Stimulated activated CD8-positive, alpha-beta memory T cell treated with anti-CD3 and anti-CD28 coated beads, Interleukin-12 subunit alpha, Interleukin-12 subunit beta, amount 100 ng/mL, for 1 hour (primary cell): ENCODE results near the gene CEACAM21.

Experiments used
- DNase-seq: peaks from one replicate; pipeline ENCODE4 v3.0.0-alpha.2; 2020; ENCODE audit warnings: low read depth

The CEACAM21 gene

DNA sequence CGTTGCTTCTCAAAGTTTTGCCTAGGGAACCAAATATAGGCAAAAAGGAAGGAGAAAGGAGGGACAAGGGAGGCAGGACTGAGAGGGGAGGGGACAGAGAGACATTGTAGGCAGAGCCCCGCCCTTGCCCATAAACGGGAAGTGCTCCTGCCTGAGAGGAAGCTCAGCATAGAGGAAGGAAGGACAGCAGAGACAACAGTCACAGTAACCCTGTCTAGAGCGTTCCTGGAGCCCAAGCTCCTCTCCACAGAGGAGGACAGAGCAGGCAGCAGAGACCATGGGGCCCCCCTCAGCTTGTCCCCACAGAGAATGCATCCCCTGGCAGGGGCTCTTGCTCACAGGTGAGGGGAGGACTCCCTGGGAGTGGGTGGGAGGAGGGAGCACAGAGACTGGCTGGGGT lies at the start of gene CEACAM21:
CEACAM21 (plus strand) TSS at position 169 of the 400 bp plus-strand sequence; CDS start at position 278, 109 bp downstream.
- no peak for DNase-seq

DNA sequence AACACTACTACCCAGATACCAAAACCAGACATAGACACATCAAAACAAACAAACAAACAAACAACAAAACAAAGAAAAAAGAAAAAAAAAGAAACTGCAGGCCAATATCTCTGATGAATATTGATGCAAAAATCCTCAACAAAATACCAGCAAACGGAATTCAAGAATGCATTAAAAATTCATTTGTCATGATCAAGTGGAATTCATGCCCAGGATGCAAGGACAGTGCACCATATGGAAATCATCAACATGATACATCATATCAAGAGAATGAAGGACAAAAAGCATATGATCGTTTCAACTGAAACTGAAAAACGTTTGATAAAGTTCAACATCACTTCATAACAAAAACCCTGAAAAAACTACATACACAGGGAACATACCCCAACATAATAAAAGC lies 48.9 kb upstream of the CEACAM21 start:
- DNase-seq: no peak

DNA sequence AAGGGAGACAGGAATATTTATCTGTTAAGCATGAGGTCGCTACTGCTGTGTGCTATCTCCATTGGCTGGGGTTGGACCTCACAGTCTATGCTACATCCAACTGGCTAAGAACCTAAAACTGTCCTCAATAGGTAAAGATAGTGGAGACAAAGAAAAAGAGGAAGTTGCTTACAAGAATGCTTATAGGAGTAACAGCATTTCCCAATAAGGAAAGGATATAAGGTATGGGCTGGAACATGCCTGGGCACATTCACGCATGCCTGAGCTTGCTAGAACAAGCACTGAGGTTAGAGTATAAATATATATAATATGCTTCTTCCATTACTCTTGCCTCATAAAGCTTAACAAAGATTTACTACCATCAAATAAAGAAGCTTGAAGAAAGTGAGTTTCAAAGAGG lies 47.9 kb upstream of the CEACAM21 start:
- no peak for DNase-seq

DNA sequence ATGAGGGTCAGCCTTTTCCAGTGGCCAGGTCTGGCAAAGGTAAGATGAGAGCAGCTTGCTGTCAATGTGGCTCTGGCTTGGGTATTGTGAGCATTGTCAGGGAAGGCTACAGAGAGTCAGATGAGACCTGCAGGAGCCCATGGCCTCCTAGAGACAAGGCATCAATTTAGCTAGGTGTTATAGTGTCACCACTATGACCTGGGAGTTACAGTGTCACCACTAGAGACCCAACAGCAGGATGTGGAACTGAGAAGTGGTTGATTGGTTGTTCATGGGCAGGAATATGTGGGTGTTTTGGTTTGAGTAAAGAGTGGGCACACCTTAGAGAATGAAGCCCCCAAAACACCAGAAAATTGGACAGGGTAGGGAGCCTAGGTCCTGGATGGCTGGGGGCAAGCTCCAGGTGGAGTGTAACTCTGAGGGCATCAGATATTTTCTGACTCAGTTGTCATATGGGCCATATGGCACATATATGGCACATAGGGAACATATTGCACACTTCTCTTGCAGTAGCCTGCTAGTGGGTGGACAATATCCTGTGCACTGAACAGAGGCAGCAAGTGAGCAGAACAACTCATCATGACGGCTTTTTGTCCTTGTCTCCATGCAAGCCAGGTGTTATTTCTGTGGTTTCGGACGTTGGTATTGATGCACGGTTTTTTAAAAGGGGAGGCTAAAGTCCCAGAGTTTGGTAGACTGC lies 46.3 kb upstream of the CEACAM21 start:
- no peak for DNase-seq

DNA sequence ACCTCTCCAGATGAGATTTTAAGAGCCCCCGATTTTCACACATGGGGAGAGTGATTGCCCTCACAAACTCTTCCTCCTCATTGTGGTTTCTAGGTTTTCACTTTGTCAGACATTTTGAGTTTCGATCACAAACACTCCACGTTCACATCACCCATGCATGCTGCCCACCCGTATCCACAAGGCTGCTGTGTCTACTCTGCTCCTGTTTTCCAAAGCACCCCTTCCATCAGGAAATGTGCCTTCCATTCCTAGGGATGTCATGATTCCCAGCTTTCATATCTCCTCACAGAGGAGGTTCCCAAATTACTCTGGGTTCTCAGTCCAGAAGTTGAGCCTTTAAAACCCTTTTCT lies 45.8 kb upstream of the CEACAM21 start:
- no peak for DNase-seq

DNA sequence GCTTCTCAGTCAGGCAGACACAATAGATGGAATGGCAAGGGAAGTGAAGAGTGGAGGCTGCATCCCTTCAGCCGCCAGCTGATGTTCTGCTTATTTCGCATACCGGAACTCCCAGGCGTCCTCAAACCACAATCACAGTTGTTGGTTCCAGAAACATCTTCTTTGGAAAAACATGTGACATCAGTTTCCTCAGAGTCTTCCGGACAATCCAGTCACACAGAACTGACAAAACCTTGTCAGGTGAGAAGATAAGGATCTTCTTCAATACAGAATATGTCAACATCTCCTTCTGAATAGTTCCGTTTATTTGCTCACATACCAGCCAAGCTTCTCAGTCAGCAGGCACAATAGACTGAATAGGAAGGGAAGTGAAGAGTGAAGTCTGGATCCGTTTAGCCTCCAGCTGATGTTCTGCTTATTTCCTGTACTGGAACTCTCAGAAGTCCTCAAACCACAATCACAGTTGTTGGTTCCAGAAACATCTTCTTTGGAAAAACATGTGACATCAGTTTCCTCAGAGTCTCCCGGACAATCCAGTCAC lies 45.1 kb upstream of the CEACAM21 start:
- no peak for DNase-seq

DNA sequence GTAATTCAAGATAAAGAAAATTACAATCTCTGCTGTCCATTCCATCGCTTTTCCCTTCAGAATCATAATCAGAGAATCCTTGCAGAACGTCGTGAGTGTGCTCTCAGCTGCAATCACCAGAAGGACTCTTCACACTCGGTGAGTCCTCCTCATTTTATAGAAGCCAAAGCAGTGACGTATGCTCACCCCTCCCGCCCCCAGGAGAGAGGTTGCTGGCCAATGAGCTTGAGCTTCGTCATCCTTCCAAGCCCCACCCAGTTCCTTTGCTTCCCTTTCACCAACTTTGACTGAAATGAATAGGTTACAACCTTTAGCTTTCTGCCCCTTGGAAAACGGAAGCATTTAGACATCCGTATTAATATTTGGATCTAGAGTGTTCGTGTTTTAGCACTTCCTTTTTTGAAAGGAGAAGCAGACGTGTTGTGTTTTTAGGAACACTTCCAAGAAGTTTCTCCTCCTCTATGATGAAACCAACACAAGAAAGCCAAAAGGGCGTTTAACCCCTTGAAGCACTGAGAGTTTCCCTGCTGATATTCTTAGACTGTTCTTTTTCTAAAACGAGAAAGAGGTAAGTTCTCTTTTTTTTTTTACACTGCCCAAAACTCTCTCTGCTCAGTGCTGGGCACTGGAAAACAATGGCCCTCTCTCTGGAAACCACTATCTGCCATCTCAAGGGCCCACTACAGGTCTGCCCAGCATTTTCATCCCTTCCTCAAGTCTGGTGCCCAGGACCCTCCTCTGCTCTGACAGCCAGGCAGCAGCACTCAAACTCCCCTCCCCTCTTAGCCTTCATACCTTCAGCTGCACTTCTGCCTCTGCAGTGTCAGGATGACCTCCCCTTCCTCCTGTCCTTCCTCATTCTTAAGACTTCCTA lies 44.3 kb upstream of the CEACAM21 start:
- peak; percentile 56 for DNase-seq

DNA sequence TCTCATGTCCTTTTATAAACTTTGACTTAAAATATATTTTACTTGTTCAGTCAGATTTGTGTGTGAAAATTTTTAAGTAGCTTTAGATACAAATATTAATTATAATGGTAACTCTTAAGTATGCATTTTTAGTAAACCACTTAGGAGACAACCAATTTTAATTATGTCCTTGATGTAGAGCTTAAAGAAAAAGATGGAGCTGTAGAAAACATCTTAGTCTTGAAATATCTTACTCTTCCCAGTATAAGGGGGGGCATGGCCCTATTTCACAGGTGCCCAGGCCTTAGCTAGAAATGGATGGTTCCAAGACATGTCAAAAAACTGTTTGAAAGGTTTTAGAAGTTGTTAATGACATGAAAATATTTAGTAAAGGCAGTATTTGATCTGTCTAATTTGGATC lies 43.4 kb upstream of the CEACAM21 start:
- DNase-seq: no peak

DNA sequence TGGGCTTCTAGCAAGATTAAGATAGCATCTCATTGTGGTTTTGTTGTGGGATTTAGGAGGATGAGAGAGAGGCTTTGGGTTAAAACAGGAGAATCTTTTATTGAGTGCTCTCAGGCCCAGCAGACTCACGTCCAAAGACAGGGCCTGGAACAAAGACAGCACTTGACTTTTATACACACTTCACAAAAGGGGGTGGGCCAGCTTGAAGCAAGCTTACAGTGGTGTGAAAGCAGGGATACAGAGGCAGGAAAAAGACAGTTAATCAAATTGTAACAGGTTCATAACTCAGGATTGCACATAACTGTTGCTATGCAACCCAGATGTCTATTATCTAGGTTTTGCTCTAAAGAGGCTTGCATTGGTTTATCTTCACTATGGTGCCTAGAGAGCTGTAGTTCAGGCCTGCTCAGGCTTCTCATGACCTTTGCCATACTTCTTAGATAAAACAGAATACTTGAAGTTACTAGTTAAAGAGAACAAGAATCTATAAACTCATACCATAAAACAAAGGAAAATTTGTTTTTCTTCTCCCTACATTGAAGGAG lies 42.2 kb upstream of the CEACAM21 start:
- no peak for DNase-seq

DNA sequence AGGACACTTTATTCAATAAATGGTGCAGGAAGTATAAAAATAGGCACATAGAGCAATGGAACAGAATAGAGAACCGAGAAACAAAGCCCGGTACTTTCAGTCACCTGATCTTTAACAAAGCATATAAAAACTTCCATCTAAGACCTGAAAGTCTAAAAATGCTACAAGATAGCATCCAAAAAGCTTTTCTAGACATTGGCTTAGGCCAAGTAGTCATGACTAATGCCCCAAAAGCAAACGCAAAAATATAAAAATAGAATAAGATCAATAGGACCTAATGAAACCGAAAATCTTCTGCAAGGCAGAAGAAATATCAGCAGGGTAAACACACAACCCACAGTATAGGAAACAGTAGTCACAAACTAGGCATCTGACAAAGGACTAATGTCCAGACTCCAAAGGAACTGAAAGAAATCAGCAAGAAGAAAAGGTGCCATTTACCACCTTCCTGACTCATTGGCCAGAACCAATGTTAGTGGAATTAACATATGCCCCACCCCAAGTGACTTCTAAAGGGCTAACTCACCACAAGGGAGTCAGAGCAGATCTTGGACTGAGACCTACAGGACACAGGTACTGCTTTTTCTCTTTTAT lies 40.8 kb upstream of the CEACAM21 start:
- DNase-seq: no peak

DNA sequence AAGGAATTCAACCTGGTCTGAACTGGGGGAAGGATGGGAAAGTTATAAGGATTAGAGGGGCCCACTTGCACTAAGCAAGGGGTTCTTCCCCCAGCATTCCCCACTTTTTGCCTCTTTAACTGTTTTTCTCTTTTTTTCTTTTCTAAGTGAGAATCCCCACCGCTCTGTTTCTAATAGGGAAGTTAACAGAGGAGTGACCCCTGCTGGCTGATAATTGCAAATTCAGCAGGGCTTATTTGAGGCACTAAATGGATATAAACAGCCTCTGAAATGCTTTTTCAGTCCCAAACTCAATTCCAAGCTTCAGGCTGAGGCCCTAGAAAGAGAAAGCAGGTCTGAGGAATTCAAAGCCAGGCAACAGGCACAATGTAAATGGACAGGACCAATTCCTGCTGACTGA lies 38.2 kb upstream of the CEACAM21 start:
- no peak for DNase-seq

DNA sequence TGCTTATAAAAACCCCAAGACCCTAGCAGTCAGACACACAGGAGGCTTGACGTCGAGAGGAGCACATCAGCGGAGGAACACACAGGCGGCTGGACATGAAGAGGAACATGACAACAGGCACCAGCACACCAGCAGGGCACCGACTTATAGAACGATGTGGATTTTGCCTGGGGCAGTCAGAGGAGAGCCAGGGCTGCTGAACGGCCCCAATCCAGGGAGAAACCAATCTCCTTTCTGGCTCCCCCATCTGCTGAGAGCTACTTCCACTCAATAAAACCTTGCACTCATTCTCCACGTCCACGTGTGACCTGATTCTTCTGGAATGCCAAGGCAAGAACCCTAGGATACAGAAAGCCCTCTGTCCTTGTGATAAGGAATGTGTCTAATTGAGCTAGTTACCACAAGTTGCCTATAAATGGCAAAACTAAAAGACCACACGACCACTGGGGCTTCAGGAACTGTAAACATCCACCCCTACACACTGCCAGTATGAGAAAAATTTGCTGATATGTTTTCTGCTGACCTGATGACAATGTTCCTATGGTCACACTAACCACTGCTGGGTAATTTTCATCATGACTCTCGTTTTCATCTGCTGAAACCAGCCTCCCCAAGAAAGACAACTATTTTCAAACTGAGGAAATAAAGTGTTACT lies 35.8 kb upstream of the CEACAM21 start:
- DNase-seq: no peak

DNA sequence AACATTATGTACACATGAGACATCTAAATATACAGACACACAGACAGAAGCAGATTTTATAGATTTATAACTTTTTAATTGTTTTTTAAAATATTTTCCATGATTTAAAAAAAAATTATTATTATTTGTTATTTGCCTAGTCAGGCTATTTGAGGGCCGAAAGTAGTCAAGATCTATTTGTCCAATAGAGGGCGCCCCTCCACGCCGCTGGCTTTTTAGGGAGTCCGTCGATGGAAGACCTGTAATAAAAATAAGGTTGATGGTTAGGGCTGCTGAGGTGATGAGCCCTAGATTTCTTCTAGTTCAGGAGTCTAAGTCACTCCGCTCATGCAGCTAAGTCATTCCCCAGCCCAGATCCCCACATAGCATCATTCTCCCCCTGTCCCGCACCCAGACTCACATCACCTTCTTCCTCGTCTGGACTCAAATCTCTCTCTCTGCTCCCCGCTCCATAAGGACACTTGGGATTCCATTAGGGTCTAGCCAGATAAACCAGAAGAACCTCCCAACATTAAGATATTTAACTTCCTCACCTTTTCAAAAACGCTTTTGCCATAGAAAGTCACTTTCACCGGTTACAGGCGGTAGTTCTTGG lies 33.9 kb upstream of the CEACAM21 start:
- peak; percentile 73 for DNase-seq

DNA sequence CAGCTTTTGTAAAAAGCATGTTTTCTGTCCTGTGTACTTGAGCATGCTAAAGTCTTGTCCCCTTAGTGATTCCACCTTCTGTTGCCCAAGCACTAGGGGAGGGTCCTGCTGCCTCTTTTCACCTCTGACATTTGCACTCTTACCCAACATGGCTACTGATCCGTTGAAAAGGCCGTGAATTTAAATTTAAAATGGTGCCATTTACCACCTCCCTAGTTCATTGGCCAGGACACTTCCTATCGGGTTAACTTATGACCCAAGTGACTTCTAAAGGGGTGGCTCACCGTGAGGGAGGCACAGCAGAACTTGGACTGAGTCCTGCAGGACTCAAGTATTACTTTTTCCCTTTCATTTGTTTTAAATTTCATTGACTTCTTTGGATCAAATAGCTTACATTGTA lies 33.3 kb upstream of the CEACAM21 start:
- no peak for DNase-seq

DNA sequence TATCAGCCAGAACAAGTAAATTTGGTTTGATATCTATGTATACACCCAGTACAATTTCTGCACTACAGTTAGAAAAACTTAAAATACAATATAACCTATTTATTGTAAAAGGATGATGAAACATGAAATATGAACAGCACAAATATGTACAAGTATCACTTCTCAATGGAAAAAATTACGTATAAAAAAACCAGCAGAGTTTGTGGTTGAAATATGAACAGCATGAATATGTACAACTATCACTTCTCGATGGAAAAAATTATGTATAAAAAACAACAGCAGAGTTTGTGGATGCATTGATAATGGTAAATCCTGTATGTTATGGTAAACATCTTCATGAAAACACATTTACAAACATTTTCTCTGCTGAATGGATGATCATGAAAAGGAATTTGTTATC lies 32.4 kb upstream of the CEACAM21 start:
- DNase-seq: no peak

DNA sequence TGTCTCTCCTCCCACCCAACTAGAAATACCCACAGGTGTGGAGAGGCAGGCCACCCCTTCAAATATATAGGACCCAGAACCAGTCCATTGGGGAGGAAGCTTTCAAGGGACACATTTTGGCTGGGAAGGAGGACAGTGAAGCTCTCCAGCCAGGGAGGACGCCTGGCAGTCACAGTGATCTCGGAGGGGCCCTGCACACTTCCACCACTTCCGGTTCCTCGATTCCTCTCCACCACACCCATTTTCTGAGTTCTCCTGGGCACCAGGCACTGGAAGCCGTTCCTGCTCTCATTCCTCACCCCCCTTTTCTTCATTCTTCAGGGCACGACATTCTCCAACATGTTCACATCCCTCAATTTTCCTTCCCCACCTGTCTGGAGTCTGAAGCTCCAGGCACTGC lies 30.4 kb upstream of the CEACAM21 start:
- DNase-seq: no peak

DNA sequence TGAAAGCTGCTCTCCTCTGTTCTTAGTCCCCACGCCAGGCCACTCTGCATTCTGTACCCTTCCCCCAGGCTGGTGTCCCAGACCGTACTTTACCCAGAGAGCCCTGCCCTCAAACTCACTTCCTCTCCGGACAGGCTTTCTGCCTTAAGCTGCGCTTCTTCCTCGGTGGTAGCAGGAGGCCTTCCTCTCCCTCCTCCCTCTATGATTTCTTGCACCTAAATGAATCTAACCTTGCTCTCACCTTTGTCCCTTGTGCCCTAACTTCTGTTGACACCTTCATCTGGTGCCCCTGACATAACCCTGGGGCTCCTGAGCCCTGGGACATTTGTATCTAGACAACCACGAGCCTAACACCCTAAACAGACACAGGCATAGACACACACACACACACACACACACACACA lies 29.6 kb upstream of the CEACAM21 start:
- DNase-seq: no peak

DNA sequence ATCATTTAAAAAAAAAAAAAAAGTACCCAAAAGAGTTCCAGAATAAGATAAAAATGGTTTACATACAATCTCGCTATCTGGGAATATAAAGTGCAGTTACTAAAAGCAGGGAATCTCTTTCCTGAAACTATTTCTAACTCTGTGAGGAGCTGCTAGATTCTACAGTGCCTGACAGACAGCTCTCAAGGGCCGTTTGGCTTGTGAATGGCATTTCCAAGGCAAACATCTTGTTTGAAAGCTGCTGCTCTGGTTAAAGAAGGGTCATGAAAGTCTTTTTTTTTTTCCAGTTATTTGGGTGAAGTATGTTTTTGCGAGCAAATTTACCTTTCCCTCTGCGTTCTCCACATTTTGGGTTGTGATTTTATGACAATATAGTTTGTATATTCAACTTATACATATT lies 29.0 kb upstream of the CEACAM21 start:
- DNase-seq: no peak

DNA sequence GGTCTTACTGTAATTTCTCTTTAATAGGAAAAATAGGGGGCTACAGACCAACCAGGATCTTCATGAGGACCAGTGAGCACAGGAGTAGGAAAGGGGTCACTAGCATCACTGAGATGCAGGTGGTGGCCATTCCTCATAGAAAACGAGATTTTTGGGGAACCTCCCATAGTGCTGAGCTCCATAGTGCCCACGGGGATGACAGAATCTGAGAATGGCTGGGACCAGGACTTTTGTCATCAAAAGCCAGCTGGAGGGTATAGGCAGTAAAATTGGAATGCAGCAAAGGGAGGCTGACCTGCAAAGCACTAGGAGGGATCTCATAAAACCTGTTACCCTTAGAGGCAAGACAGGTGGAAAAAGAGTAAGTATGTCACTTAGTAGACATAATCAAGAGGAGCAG lies 28.4 kb upstream of the CEACAM21 start:
- no peak for DNase-seq

DNA sequence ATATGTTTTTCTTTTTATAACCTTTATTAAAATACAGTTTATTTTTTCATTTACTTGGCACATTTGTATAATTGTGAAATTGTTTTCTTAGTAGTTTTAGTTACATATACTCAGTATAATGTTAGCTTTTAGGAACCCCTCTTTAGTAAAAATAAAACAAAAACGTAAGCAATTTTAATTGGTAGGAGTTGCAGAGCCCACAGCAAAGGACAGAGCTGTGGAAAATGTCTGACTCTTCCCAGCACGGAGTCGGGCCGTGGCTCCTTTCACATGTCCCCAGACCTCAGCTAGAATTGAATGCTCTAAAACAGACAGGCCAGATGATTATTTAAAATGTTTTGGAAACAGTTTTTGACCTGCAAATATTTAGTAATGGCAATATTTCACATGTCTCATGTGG lies 27.9 kb upstream of the CEACAM21 start:
- no peak for DNase-seq

DNA sequence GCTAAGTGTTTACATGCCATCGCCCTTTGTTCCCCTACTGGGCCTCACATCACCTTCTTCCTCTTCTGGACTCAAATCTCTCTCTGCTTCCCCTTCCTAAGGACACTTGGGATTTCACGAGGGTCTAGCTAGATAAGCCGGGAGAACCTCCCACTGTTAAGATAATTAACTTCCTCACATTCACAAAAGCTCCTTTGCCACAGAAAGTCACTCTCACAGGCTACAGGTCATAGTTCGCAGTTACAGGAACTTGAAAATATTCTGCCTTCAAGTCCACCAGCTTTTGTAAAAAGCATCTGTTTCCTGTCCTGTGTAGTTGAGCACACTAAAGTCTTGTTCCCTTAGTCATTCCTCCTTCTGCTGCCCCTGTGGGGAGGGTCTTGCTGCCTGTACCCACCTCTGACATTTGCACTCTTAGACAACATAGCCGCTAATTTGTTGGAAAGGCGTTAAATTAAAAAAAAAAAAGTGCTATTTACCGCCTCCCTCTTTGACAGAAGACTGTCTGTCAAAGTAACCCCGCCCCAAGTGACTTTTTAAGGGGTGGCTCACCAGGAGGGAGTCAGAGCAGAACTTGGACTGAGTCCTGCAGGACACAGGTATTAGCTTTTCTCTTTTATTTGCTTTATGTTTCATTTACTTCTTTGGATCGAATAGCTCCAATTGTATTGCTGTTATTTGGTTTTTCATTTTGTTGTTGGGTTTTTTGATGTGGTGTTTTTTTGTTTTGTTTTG lies 26.8 kb upstream of the CEACAM21 start:
- DNase-seq: peak; percentile 65
